H1 (cell line): ENCODE measurements around the gene SLC15A3. TPM values are rescaled to one million over a fixed set of nuclear protein-coding genes. Genes with fewer than 3 reads are reported as not detected.

Source experiments
- CTCF ChIA-PET: fragments of 300-600 bp; sonication (Branson Sonifier 250); formaldehyde crosslinking; loops from one replicate; lab custom pipeline; 2021; ENCODE audit not compliant: partially characterized antibody; lab: Charles Lee
- POLR2A ChIA-PET: fragments of 300-600 bp; sonication (Branson Sonifier 250); formaldehyde crosslinking; loops from one replicate; lab custom pipeline; 2021; ENCODE audit warnings: inconsistent platforms; ENCODE audit not compliant: partially characterized antibody; lab: Charles Lee
- DNase-seq, 2 experiments: peaks; one replicate each; pipeline versions ENCODE4 v3.0.0 to v3.0.0-alpha.2; 2010 to 2022; ENCODE audit warnings: low spot score in 2 of 2, low read depth in 1 of 2, mixed read lengths in 1 of 2
- FAIRE-seq: peaks from 2 replicates; lab custom pipeline; 2011; peaks lifted over from hg19 to GRCh38; lab: Jason Lieb, UNC
- H2AFZ ChIP-seq: 2 replicates; pipeline ENCODE4 v1.8.1; 2012; ENCODE audit warnings: low read length, inconsistent platforms
- H2AK5ac ChIP-seq: 2 replicates; pipeline ENCODE4 v1.6.1; 2013; ENCODE audit warnings: low read depth, low read length
- H2BK120ac ChIP-seq: replicated peaks from 2 replicates; pipeline ENCODE3; 2013; ENCODE audit warnings: low read depth, low read length, inconsistent platforms
- H2BK12ac ChIP-seq: 2 replicates; pipeline ENCODE4 v1.6.1; 2013; ENCODE audit warnings: low read depth, low read length
- H2BK15ac ChIP-seq: 2 replicates; pipeline ENCODE4 v1.6.1; 2013; ENCODE audit warnings: low read length
- H2BK20ac ChIP-seq: 2 replicates; pipeline ENCODE4 v1.6.1; 2013; ENCODE audit warnings: low read length
- H2BK5ac ChIP-seq: 2 replicates; pipeline ENCODE4 v1.6.1; 2013; ENCODE audit warnings: low read depth, low read length
- H3K14ac ChIP-seq: 2 replicates; pipeline ENCODE4 v1.6.1; 2013; ENCODE audit warnings: inconsistent platforms; ENCODE audit not compliant: insufficient read length
- H3K18ac ChIP-seq: 2 replicates; pipeline ENCODE4 v1.6.1; 2013; ENCODE audit warnings: low read length; ENCODE audit errors: extremely low read depth
- H3K23ac ChIP-seq: 2 replicates; pipeline ENCODE4 v1.6.1; 2013; ENCODE audit warnings: inconsistent platforms; ENCODE audit not compliant: insufficient read length
- H3K23me2 ChIP-seq: 2 replicates; pipeline ENCODE4 v1.6.1; 2013; ENCODE audit warnings: low read depth, low read length
- H3K27ac ChIP-seq: 2 replicates; pipeline ENCODE4 v1.6.1; 2011; ENCODE audit warnings: low read depth, low read length, inconsistent platforms
- H3K27me3 ChIP-seq, 4 experiments: replicated peaks in 1 of 4; 1 replicate in 1 of 4; 2 replicates in 3 of 4; pipeline versions ENCODE4 v1.6.1 to v1.8.1; 2011 to 2013; ENCODE audit warnings: low read length in 3 of 4, mild to moderate bottlenecking in 3 of 4, inconsistent platforms in 2 of 4, mixed read lengths in 2 of 4, moderate library complexity in 1 of 4; ENCODE audit not compliant: control insufficient read depth in 3 of 4, insufficient read depth in 3 of 4; ENCODE audit errors: extremely low read depth in 1 of 4
- H3K36me3 ChIP-seq, 4 experiments: 2 replicates each; pipeline versions ENCODE4 v1.6.1 to v1.8.1; 2011 to 2013; ENCODE audit warnings: mild to moderate bottlenecking in 4 of 4, low read length in 3 of 4, moderate library complexity in 2 of 4, control low read depth in 1 of 4, inconsistent platforms in 1 of 4; ENCODE audit not compliant: insufficient read depth in 4 of 4, control insufficient read depth in 2 of 4
- H3K4ac ChIP-seq: replicated peaks from 2 replicates; pipeline ENCODE3; 2013; ENCODE audit warnings: low read length, low read depth, mixed read lengths, inconsistent platforms; ENCODE audit not compliant: insufficient read length
- H3K4me1 ChIP-seq, 4 experiments: replicated peaks in 1 of 4; 1 replicate in 1 of 4; 2 replicates in 3 of 4; pipeline versions ENCODE4 v1.6.1 to v1.8.1; 2011 to 2013; ENCODE audit warnings: low read length in 3 of 4, inconsistent platforms in 2 of 4, mixed read lengths in 1 of 4; ENCODE audit not compliant: insufficient read depth in 4 of 4, control insufficient read depth in 3 of 4
- H3K4me2 ChIP-seq, 2 experiments: 2 replicates each; pipeline versions ENCODE4 v1.6.1 to v1.8.1; 2011 to 2013; ENCODE audit warnings: low read depth in 2 of 2, low read length in 2 of 2, control low read depth in 1 of 2, inconsistent platforms in 1 of 2, mild to moderate bottlenecking in 1 of 2; ENCODE audit not compliant: insufficient read depth in 1 of 2
- H3K4me3 ChIP-seq, 4 experiments: fragments of 200-600, 300-600 bp in 1 of 4; sonication (generic), shearing (Covaris generic), sonication (Bioruptor Twin) in 1 of 4; 2 replicates each; pipeline versions ENCODE4 v1.5.1 to v1.8.1; 2011 to 2016; ENCODE audit warnings: low read length in 4 of 4, low read depth in 3 of 4, control low read depth in 2 of 4, inconsistent platforms in 2 of 4, mild to moderate bottlenecking in 2 of 4, mixed read lengths in 1 of 4, moderate library complexity in 1 of 4; ENCODE audit not compliant: insufficient read depth in 2 of 4; ENCODE audit errors: extremely low read depth in 1 of 4
- H3K56ac ChIP-seq: replicated peaks from 2 replicates; pipeline ENCODE3; 2013; ENCODE audit warnings: low read depth, mild to moderate bottlenecking, mixed read lengths, low read length, inconsistent platforms; ENCODE audit not compliant: insufficient read length
- H3K79me1 ChIP-seq: 2 replicates; pipeline ENCODE4 v1.6.1; 2013; ENCODE audit warnings: low read depth, low read length, control low read depth
- H3K79me2 ChIP-seq, 2 experiments: 2 replicates each; pipeline versions ENCODE4 v1.6.1 to v1.8.1; 2012 to 2013; ENCODE audit warnings: low read length in 2 of 2, mild to moderate bottlenecking in 2 of 2, inconsistent platforms in 1 of 2; ENCODE audit not compliant: insufficient read depth in 2 of 2, control insufficient read depth in 1 of 2
- H3K9ac ChIP-seq, 4 experiments: replicated peaks in 1 of 4; 1 replicate in 1 of 4; 2 replicates in 3 of 4; pipeline versions ENCODE4 v1.6.1 to v1.8.1; 2011 to 2013; ENCODE audit warnings: low read depth in 3 of 4, low read length in 3 of 4, control low read depth in 2 of 4, mild to moderate bottlenecking in 2 of 4, moderate library complexity in 2 of 4, inconsistent platforms in 1 of 4; ENCODE audit errors: extremely low read depth in 1 of 4
- H3K9me3 ChIP-seq, 2 experiments: 2 replicates each; pipeline versions ENCODE4 v1.6.1 to v1.8.1; 2012 to 2013; ENCODE audit warnings: mild to moderate bottlenecking in 2 of 2, moderate library complexity in 2 of 2, control low read depth in 1 of 2, inconsistent platforms in 1 of 2, low read depth in 1 of 2, low read length in 1 of 2, mixed read lengths in 1 of 2; ENCODE audit not compliant: insufficient read depth in 2 of 2
- H4K20me1 ChIP-seq, 2 experiments: replicated peaks in 1 of 2; 2 replicates each; pipeline versions ENCODE3 to v1.8.1; 2011 to 2013; ENCODE audit warnings: inconsistent platforms in 2 of 2, low read length in 2 of 2, mild to moderate bottlenecking in 1 of 2; ENCODE audit not compliant: insufficient read depth in 2 of 2, control insufficient read depth in 1 of 2
- H4K5ac ChIP-seq: 2 replicates; pipeline ENCODE4 v1.6.1; 2013; ENCODE audit warnings: low read length, low read depth, mixed read lengths, inconsistent platforms; ENCODE audit not compliant: insufficient read length
- H4K8ac ChIP-seq: 2 replicates; pipeline ENCODE4 v1.8.0; 2013; ENCODE audit warnings: mild to moderate bottlenecking, moderate library complexity, low read length, inconsistent platforms; ENCODE audit not compliant: insufficient read depth; ENCODE audit errors: extremely low read depth
- H4K91ac ChIP-seq: replicated peaks from 2 replicates; pipeline ENCODE3; 2013; ENCODE audit warnings: low read length, mixed read lengths, inconsistent platforms; ENCODE audit not compliant: insufficient read length
- CBX5 ChIP-seq: fragments of 300-800, 300-1000 bp; sonication (generic); IDR thresholded peaks from 2 replicates; pipeline ENCODE4 v1.7.1; 2016; ENCODE audit warnings: antibody characterized with exemption, low read length, low read depth
- CHD2 ChIP-seq: IDR thresholded peaks from 2 replicates; pipeline ENCODE4 v1.6.1; 2012; ENCODE audit warnings: low read length, improper control_type of control experiment
- HDAC2 ChIP-seq, 2 experiments: fragments of 300-600 bp in 1 of 2; sonication (generic) in 1 of 2; IDR thresholded peaks; 2 replicates each; pipeline ENCODE4 v1.6.1; 2011 to 2012; ENCODE audit warnings: low read depth in 2 of 2, low read length in 2 of 2, mild to moderate bottlenecking in 2 of 2, moderate library complexity in 2 of 2, borderline replicate concordance in 1 of 2, inconsistent platforms in 1 of 2
- HDAC6 ChIP-seq: IDR thresholded peaks from one replicate; pipeline ENCODE4 v1.7.1; 2012; ENCODE audit warnings: low read depth, mild to moderate bottlenecking, inconsistent platforms, low read length, moderate library complexity
- RXRA ChIP-seq: IDR thresholded peaks from 2 replicates; pipeline ENCODE4 v1.6.1; 2011; ENCODE audit warnings: low read depth, mild to moderate bottlenecking, low read length, moderate library complexity; ENCODE audit not compliant: insufficient read depth
- SIRT6 ChIP-seq: IDR thresholded peaks from one replicate; pipeline ENCODE4 v1.7.1; 2012; ENCODE audit warnings: low read length, inconsistent platforms
- SIX5 ChIP-seq: IDR thresholded peaks from 2 replicates; pipeline ENCODE4 v1.6.1; 2011; ENCODE audit warnings: mild to moderate bottlenecking, low read depth, low read length
- TCF12 ChIP-seq: IDR thresholded peaks from 2 replicates; pipeline ENCODE4 v1.6.1; 2011; ENCODE audit warnings: low read depth, mild to moderate bottlenecking, low read length
- TEAD4 ChIP-seq: IDR thresholded peaks from 2 replicates; pipeline ENCODE4 v1.6.1; 2012; ENCODE audit warnings: low read depth, low read length, inconsistent platforms, mixed read lengths
- WGBS, 2 experiments: shearing (Covaris generic) in 1 of 2; methylation state at CpG; one replicate each; pipeline versions ENCODE4 v1.1.6 to v1.1.7; 2013 to 2015; ENCODE audit warnings: low lambda C conversion rate in 2 of 2, mixed read lengths in 2 of 2, inconsistent platforms in 1 of 2, low coverage in 1 of 2, missing lambda C conversion rate in 1 of 2; ENCODE audit not compliant: insufficient replicate concordance in 2 of 2, insufficient coverage in 1 of 2, insufficient read length in 1 of 2; ENCODE audit errors: extremely low coverage in 1 of 2, missing lambda C conversion rate in 1 of 2; 5-methylcytosine and 5-hydroxymethylcytosine counted together
- polyA plus RNA-seq, 7 experiments: library from polyadenylated mRNA; depleted of rRNA in 3 of 7; stranded (reverse) in 5 of 7; unstranded in 2 of 7; fragments of >200 nt in 5 of 7; fragments of 200-250 nt in 2 of 7; gene quantifications; 1 replicate in 5 of 7; 2 replicates in 1 of 7; 4 replicates in 1 of 7; pipeline versions ENCODE4 v1.2.1 to v1.2.3, GENCODE V29; 2011 to 2013; ENCODE audit warnings: missing spikeins in 2 of 7, mixed read lengths in 2 of 7
- total RNA-seq: library from RNA; stranded (reverse); fragmentation: NEBNext Ultra II Directional; extraction: Animal tissue kit (Norgen Biotek cat#: 25700); gene quantifications from 2 replicates; pipeline ENCODE4 v1.2.1, GENCODE V29; 2021
- TF ChIP-seq, protein P1 (sequence below), 3 experiments: IDR thresholded peaks; 1 replicate in 2 of 3; 2 replicates in 1 of 3; pipeline versions ENCODE4 v1.5.1 to v1.6.1; 2011; ENCODE audit warnings: low read length in 3 of 3, mild to moderate bottlenecking in 3 of 3, inconsistent platforms in 2 of 3, low read depth in 1 of 3, moderate library complexity in 1 of 3; ENCODE audit not compliant: insufficient read depth in 1 of 3; ENCODE audit errors: control extremely low read depth in 1 of 3
- TF ChIP-seq, protein P2 (sequence below): IDR thresholded peaks from 2 replicates; pipeline ENCODE4 v1.6.1; 2012; ENCODE audit warnings: inconsistent platforms

SLC15A3 gene
- total and polyA plus RNA-seq, 2 of the 8 experiments (the other 6 are each of a cell fraction or from before 2014, with no cell fraction given), result 25.8 to 31.0 TPM

DNA sequence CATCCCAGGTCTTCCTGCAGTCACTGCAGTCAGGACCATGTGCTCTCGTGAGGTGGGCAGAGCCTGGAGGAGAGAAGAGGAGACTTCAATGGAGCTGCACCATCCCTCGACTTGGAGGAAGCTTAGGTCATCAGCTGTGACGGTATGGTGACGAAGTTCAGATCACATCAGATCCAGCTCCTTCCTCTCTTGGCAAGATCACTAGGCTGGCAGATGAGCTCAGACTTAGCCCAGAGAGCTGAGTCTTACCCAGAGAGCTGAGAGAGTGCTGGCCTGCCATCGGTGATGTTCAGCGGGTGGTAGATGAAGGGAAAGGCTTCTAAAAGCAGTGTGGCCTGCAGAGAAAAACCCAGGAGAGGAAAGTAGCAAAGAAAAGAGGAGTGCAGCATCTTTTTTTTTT is 1.8 kb upstream of the SLC15A3 start:
- no peaks in the 10 kb centered on the region for H4K20me1 ChIP-seq
- no peak overlapping the region for H4K5ac ChIP-seq
- DNase-seq, result no peak
- no peaks in the 10 kb centered on the region for H3K79me1 ChIP-seq
- peaks cover 15% of the 10 kb centered on the region; the same call in 1 of the 2 replicates for H3K23me2 ChIP-seq
- H2BK15ac ChIP-seq, result peak overlapping the region; percentile 65; the same call in 1 of the 2 replicates
- WGBS, 2 experiments, result 96% methylated on average over 6 of the region's 6 CpGs; no CpG with 5 or more reads in 1 of the 2 experiments
- no peak overlapping the region for H2AFZ ChIP-seq
- no peak overlapping the region for H3K18ac ChIP-seq
- H3K36me3 ChIP-seq, result no peaks in the 10 kb centered on the region
- H3K79me2 ChIP-seq, result no peaks in the 10 kb centered on the region
- no peak overlapping the region for H2BK5ac ChIP-seq
- no peaks in the 10 kb centered on the region for H3K9me3 ChIP-seq
- CTCF ChIA-PET, result interaction anchor here (0.7 to 2.9 kb wide), 5 partner anchors 8 to 138 kb away, joined by 3 to 11 read pairs (median 4); no protein-coding TSS in a partner anchor
- H2AK5ac ChIP-seq, result no peak overlapping the region
- no peak overlapping the region for H3K14ac ChIP-seq
- no peak overlapping the region for H3K23ac ChIP-seq
- no peak overlapping the region for H3K56ac ChIP-seq
- no peak overlapping the region for H2BK120ac ChIP-seq
- no peak overlapping the region for H3K27ac ChIP-seq
- H3K27me3 ChIP-seq, result peaks cover 0 to 15% (median 8%) of the 10 kb centered on the region in 4 experiments; a peak in 4 of 7 replicates
- peak overlapping the region; percentile 18; the same call in 1 of the 2 replicates for H2BK12ac ChIP-seq
- POLR2A ChIA-PET, result no interaction called here
- no peak overlapping the region for H3K4ac ChIP-seq
- no peak for FAIRE-seq
- peaks cover 0 to 12% (median 8%) of the 10 kb centered on the region in 4 experiments; a peak in 6 of 7 replicates for H3K4me1 ChIP-seq
- no peak overlapping the region for H4K8ac ChIP-seq
- no peak overlapping the region for H2BK20ac ChIP-seq
- H3K4me3 ChIP-seq, result no peak overlapping the region
- no peak overlapping the region for H3K9ac ChIP-seq
- H4K91ac ChIP-seq, result no peak overlapping the region
- no peak overlapping the region for H3K4me2 ChIP-seq
- TF ChIP-seq RXRA (no peak), HDAC6 (no peak), SIX5 (no peak), TCF12 (no peak), CBX5 (no peak), HDAC2 (IDR thresholded peaks at IDR 0.05; ENCODE audit: borderline replicate concordance in 1 of 2, low read depth in 2 of 2, low read length in 2 of 2) (no peak), TEAD4 (no peak), CHD2 (no peak), SIRT6 (no peak)
- TF ChIP-seq, protein P1, sequence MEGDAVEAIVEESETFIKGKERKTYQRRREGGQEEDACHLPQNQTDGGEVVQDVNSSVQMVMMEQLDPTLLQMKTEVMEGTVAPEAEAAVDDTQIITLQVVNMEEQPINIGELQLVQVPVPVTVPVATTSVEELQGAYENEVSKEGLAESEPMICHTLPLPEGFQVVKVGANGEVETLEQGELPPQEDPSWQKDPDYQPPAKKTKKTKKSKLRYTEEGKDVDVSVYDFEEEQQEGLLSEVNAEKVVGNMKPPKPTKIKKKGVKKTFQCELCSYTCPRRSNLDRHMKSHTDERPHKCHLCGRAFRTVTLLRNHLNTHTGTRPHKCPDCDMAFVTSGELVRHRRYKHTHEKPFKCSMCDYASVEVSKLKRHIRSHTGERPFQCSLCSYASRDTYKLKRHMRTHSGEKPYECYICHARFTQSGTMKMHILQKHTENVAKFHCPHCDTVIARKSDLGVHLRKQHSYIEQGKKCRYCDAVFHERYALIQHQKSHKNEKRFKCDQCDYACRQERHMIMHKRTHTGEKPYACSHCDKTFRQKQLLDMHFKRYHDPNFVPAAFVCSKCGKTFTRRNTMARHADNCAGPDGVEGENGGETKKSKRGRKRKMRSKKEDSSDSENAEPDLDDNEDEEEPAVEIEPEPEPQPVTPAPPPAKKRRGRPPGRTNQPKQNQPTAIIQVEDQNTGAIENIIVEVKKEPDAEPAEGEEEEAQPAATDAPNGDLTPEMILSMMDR (IDR thresholded peaks at IDR 0.05; ENCODE audit: control extremely low read depth in 1 of 3, insufficient read depth in 1 of 3, low read depth in 1 of 3, low read length in 3 of 3), result no peak
- TF ChIP-seq, protein P2, sequence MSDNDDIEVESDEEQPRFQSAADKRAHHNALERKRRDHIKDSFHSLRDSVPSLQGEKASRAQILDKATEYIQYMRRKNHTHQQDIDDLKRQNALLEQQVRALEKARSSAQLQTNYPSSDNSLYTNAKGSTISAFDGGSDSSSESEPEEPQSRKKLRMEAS, result no peak
